Mesenchymal stem cell (in vitro differentiated cells and primary cell): ENCODE data around the gene VEZF1.

Experiments used
- DNase-seq: peaks from one replicate; pipeline ENCODE4 v3.0.0-alpha.2; 2013
- H2AFZ ChIP-seq: one replicate; pipeline ENCODE4 v1.6.1; 2013; ENCODE audit warnings: low read depth, mild to moderate bottlenecking, control low read depth, inconsistent platforms, low read length, moderate library complexity
- H2AK5ac ChIP-seq: 2 replicates; pipeline ENCODE4 v1.6.1; 2013; ENCODE audit warnings: low read length, moderate library complexity, mild to moderate bottlenecking, inconsistent platforms; ENCODE audit not compliant: severe bottlenecking
- H2BK120ac ChIP-seq: one replicate; pipeline ENCODE4 v1.6.1; 2013; ENCODE audit warnings: low read depth, mild to moderate bottlenecking, inconsistent platforms, low read length, moderate library complexity
- H2BK12ac ChIP-seq, 2 experiments: one replicate each; pipeline ENCODE4 v1.6.1; 2013; ENCODE audit warnings: inconsistent platforms in 2 of 2, low read length in 2 of 2, mild to moderate bottlenecking in 2 of 2, moderate library complexity in 2 of 2, control low read depth in 1 of 2
- H2BK15ac ChIP-seq: one replicate; pipeline ENCODE4 v1.6.1; 2013; ENCODE audit warnings: mild to moderate bottlenecking, low read depth, inconsistent platforms; ENCODE audit not compliant: poor library complexity, severe bottlenecking
- H2BK5ac ChIP-seq: 2 replicates; pipeline ENCODE4 v1.6.1; 2013; ENCODE audit warnings: low read depth, mild to moderate bottlenecking, low read length, control low read depth, inconsistent platforms; ENCODE audit not compliant: poor library complexity, severe bottlenecking
- H3K14ac ChIP-seq, 2 experiments: one replicate each; pipeline ENCODE4 v1.6.1; 2013; ENCODE audit warnings: inconsistent platforms in 2 of 2, low read length in 2 of 2, control low read depth in 1 of 2, mild to moderate bottlenecking in 1 of 2, moderate library complexity in 1 of 2
- H3K18ac ChIP-seq, 2 experiments: one replicate each; pipeline ENCODE4 v1.6.1; 2013; ENCODE audit warnings: inconsistent platforms in 2 of 2, low read length in 2 of 2, control low read depth in 1 of 2, low read depth in 1 of 2, mild to moderate bottlenecking in 1 of 2
- H3K23ac ChIP-seq, 2 experiments: one replicate each; pipeline ENCODE4 v1.6.1; 2013; ENCODE audit warnings: inconsistent platforms in 2 of 2, low read length in 2 of 2, mild to moderate bottlenecking in 2 of 2, moderate library complexity in 2 of 2, control low read depth in 1 of 2
- H3K27ac ChIP-seq: 2 replicates; pipeline ENCODE4 v1.5.1; 2013; ENCODE audit warnings: mild to moderate bottlenecking, moderate library complexity, low read length, control low read depth, inconsistent platforms; ENCODE audit not compliant: poor library complexity, severe bottlenecking
- H3K27me3 ChIP-seq, 2 experiments: 2 replicates each; pipeline versions ENCODE4 v1.6.1 to v1.7.0; 2013; ENCODE audit warnings: low read length in 2 of 2, mild to moderate bottlenecking in 2 of 2, moderate library complexity in 2 of 2, control low read depth in 1 of 2, inconsistent platforms in 1 of 2; ENCODE audit not compliant: control insufficient read depth in 1 of 2, insufficient read depth in 1 of 2
- H3K36me3 ChIP-seq, 2 experiments: 2 replicates each; pipeline versions ENCODE4 v1.6.1 to v1.7.0; 2013; ENCODE audit warnings: low read length in 2 of 2, control low read depth in 1 of 2, inconsistent platforms in 1 of 2, low read depth in 1 of 2, mild to moderate bottlenecking in 1 of 2; ENCODE audit not compliant: insufficient read depth in 2 of 2, control insufficient read depth in 1 of 2
- H3K4ac ChIP-seq, 2 experiments: one replicate each; pipeline ENCODE4 v1.6.1; 2013; ENCODE audit warnings: inconsistent platforms in 2 of 2, low read length in 2 of 2, mild to moderate bottlenecking in 2 of 2, moderate library complexity in 2 of 2, control low read depth in 1 of 2, low read depth in 1 of 2
- H3K4me1 ChIP-seq: 2 replicates; pipeline ENCODE4 v1.6.1; 2013; ENCODE audit warnings: low read depth, low read length, control low read depth; ENCODE audit not compliant: control insufficient read depth, insufficient read depth
- H3K4me2 ChIP-seq: 2 replicates; pipeline ENCODE4 v1.6.1; 2013; ENCODE audit warnings: low read length, mild to moderate bottlenecking, inconsistent platforms; ENCODE audit not compliant: poor library complexity, severe bottlenecking
- H3K4me3 ChIP-seq, 2 experiments: 2 replicates each; pipeline versions ENCODE4 v1.5.1 to v1.7.0; 2013; ENCODE audit warnings: low read length in 2 of 2, mild to moderate bottlenecking in 2 of 2, control low read depth in 1 of 2, low read depth in 1 of 2; ENCODE audit not compliant: insufficient read depth in 1 of 2
- H3K79me1 ChIP-seq: replicated peaks from 2 replicates; pipeline ENCODE4 v1.6.1; 2013; ENCODE audit warnings: mild to moderate bottlenecking, control low read depth, low read length, inconsistent platforms; ENCODE audit not compliant: poor library complexity, severe bottlenecking
- H3K9ac ChIP-seq: 2 replicates; pipeline ENCODE4 v1.7.0; 2013; ENCODE audit warnings: mild to moderate bottlenecking, low read length, moderate library complexity
- H3K9me3 ChIP-seq: 2 replicates; pipeline ENCODE4 v1.7.0; 2013; ENCODE audit warnings: mild to moderate bottlenecking, low read length; ENCODE audit not compliant: control insufficient read depth
- H4K8ac ChIP-seq: one replicate; pipeline ENCODE4 v1.6.1; 2013; ENCODE audit warnings: inconsistent platforms, mild to moderate bottlenecking, low read length, moderate library complexity
- H4K91ac ChIP-seq: one replicate; pipeline ENCODE4 v1.6.1; 2013; ENCODE audit warnings: mild to moderate bottlenecking, low read length, inconsistent platforms
- WGBS: methylation state at CpG from one replicate; pipeline ENCODE4 v1.1.7; 2013; ENCODE audit warnings: mixed read lengths; 5-methylcytosine and 5-hydroxymethylcytosine counted together

The VEZF1 gene

GRCh38 chr17:57993471-57994365 lies 5.7 kb upstream of the VEZF1 start:
- no peak overlapping the region for H3K23ac ChIP-seq
- WGBS: 67% methylated on average over 3 of the region's 3 CpGs
- peak overlapping the region; percentile 77 for H3K9ac ChIP-seq
- H2BK120ac ChIP-seq: no peak overlapping the region
- peak overlapping the region; percentile 76 for H4K8ac ChIP-seq
- H3K14ac ChIP-seq: no peak overlapping the region
- no peak overlapping the region for H3K4me3 ChIP-seq
- H3K27me3 ChIP-seq: no peaks in the 10 kb centered on the region
- DNase-seq: no peak
- H3K36me3 ChIP-seq: peaks cover 4 to 25% of the 10 kb centered on the region in 2 experiments
- H3K4me1 ChIP-seq: peaks cover 3% of the 10 kb centered on the region
- H3K79me1 ChIP-seq: peaks cover 6% of the 10 kb centered on the region
- H3K4ac ChIP-seq: peak overlapping the region in 1 of 2 experiments; percentile 1
- no peak overlapping the region for H4K91ac ChIP-seq
- H3K9me3 ChIP-seq: no peaks in the 10 kb centered on the region
- no peak overlapping the region for H2BK12ac ChIP-seq
- H2BK15ac ChIP-seq: no peak overlapping the region
- H2AK5ac ChIP-seq: peak overlapping the region; percentile 60
- peak overlapping the region; percentile 62 for H2BK5ac ChIP-seq
- no peak overlapping the region for H3K27ac ChIP-seq
- no peak overlapping the region for H2AFZ ChIP-seq
- H3K4me2 ChIP-seq: no peak overlapping the region
- H3K18ac ChIP-seq: peak overlapping the region in 1 of 2 experiments; percentile 30

DNA sequence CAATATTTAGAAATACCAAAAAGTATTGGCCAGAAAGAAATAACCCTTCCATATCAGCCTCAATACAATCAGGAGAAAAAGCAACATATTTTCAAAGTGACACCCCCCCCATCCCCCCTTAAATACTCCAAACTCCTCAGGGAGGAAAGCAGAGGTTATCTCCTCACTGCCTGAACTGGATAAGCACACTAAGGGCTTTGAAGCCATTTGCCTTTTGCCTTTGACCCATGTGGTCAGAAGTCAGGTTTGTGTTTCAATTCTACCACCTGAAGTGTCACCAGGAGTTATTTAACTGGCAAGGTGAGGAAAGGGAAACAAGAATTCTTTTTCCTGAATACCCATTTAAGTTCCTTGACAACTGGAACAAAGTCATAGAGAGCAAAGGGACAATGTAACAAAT lies 3.5 kb upstream of the VEZF1 start:
- Histone ChIP-seq H3K4me3 (no peak overlapping the region), H3K23ac (no peak overlapping the region), H3K14ac (no peak overlapping the region), H3K4me2 (no peak overlapping the region), H3K4ac (no peak overlapping the region), H2BK5ac (no peak overlapping the region), H2AFZ (no peak overlapping the region), H4K8ac (no peak overlapping the region), H3K27ac (no peak overlapping the region), H2BK15ac (no peak overlapping the region), H4K91ac (no peak overlapping the region), H3K36me3 (peaks cover 0 to 4% of the 10 kb centered on the region in 2 experiments), H3K9me3 (no peaks in the 10 kb centered on the region), H3K79me1 (peaks cover 4% of the 10 kb centered on the region), H3K18ac (no peak overlapping the region), H2BK120ac (no peak overlapping the region), H3K27me3 (no peaks in the 10 kb centered on the region), H3K4me1 (peaks cover 6% of the 10 kb centered on the region), H3K9ac (no peak overlapping the region), H2AK5ac (no peak overlapping the region), H2BK12ac (no peak overlapping the region)
- no peak for DNase-seq

GRCh38 chr17:57990037-57990436 lies 2.0 kb upstream of the VEZF1 start:
- H2AFZ ChIP-seq: no peak overlapping the region
- H4K8ac ChIP-seq: no peak overlapping the region
- no peak overlapping the region for H2BK120ac ChIP-seq
- no peak overlapping the region for H2BK5ac ChIP-seq
- H3K14ac ChIP-seq: no peak overlapping the region
- H2AK5ac ChIP-seq: no peak overlapping the region
- H3K4me2 ChIP-seq: no peak overlapping the region
- H4K91ac ChIP-seq: no peak overlapping the region
- WGBS: 5% methylated on average over 2 of the region's 2 CpGs
- H3K27ac ChIP-seq: peak overlapping the region; percentile 49
- H3K4me1 ChIP-seq: peaks cover 6% of the 10 kb centered on the region
- no peak overlapping the region for H2BK12ac ChIP-seq
- H3K36me3 ChIP-seq: peaks cover 0 to 2% of the 10 kb centered on the region in 2 experiments
- no peak overlapping the region for H2BK15ac ChIP-seq
- no peaks in the 10 kb centered on the region for H3K27me3 ChIP-seq
- H3K23ac ChIP-seq: no peak overlapping the region
- no peak overlapping the region for H3K4me3 ChIP-seq
- H3K9ac ChIP-seq: no peak overlapping the region
- no peak overlapping the region for H3K4ac ChIP-seq
- DNase-seq: peak; percentile 50
- peaks cover 3% of the 10 kb centered on the region for H3K79me1 ChIP-seq
- no peaks in the 10 kb centered on the region for H3K9me3 ChIP-seq
- no peak overlapping the region for H3K18ac ChIP-seq
